ENCODE data around the gene ARHGEF12.

Gene ARHGEF12, protein sequence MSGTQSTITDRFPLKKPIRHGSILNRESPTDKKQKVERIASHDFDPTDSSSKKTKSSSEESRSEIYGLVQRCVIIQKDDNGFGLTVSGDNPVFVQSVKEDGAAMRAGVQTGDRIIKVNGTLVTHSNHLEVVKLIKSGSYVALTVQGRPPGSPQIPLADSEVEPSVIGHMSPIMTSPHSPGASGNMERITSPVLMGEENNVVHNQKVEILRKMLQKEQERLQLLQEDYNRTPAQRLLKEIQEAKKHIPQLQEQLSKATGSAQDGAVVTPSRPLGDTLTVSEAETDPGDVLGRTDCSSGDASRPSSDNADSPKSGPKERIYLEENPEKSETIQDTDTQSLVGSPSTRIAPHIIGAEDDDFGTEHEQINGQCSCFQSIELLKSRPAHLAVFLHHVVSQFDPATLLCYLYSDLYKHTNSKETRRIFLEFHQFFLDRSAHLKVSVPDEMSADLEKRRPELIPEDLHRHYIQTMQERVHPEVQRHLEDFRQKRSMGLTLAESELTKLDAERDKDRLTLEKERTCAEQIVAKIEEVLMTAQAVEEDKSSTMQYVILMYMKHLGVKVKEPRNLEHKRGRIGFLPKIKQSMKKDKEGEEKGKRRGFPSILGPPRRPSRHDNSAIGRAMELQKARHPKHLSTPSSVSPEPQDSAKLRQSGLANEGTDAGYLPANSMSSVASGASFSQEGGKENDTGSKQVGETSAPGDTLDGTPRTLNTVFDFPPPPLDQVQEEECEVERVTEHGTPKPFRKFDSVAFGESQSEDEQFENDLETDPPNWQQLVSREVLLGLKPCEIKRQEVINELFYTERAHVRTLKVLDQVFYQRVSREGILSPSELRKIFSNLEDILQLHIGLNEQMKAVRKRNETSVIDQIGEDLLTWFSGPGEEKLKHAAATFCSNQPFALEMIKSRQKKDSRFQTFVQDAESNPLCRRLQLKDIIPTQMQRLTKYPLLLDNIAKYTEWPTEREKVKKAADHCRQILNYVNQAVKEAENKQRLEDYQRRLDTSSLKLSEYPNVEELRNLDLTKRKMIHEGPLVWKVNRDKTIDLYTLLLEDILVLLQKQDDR (N-terminal part only)

DNA sequence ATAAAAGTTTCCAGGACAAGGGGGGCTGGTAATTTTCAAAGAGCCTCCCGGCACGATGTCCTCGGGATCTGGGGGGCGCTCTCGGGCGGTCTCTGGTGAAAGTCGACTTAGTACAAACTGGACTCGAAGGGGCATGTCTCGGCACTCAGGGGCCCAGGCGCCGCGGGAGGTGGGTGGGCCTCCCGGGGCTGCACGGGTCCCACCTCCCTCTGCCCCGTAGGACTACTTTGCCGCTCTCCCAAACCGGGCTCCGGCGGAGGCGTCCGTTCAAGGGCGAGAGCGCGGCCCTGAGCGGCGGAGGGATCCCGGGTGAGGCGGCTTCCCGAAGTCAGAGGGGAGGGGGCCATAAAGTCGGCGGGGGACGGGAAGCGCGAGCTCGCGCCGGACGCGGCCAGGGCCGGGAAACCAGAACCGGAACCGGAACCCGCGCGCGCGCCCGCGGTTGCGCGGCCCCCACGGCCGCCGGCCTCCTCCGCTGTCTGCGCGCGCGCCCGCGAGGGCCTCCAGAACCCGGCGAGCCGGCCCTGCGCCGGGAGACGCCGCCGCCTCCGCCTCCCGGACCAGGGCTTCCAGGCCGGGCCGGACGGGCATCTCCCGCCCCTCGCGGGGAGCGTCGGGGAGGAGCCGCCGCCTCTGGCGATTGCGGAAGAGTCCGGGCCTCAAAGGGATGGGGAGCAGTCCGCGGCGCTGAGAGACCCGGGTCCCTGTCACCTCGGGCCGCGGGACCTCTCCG, at the start of gene ARHGEF12:
TSS of gene ARHGEF12 (plus strand) at position 506 of the 733 bp plus-strand sequence. CDS start 831 bp downstream, outside the sequence.
- DNase-seq, result peak; percentile 99

DNA sequence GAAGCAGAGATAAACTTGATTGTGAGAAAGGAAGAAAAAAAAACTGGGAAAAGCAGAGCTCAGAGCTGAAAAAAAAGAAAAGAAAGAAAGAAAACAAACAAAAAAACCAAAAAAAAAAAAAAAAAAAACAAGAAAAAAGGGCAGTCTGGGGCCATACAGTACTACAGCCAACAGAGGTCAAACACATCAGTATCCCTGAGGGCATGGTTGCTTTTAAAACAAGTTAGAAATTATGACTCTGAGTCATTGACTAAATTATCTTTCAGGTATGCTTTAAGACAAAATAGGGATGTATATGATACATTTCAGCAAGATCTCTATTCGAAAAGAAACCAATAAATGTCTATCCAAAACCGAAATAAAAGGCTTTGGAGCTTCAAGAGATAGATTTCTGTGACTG, 48.2 kb upstream of the ARHGEF12 start:
- DNase-seq, result no peak

DNA sequence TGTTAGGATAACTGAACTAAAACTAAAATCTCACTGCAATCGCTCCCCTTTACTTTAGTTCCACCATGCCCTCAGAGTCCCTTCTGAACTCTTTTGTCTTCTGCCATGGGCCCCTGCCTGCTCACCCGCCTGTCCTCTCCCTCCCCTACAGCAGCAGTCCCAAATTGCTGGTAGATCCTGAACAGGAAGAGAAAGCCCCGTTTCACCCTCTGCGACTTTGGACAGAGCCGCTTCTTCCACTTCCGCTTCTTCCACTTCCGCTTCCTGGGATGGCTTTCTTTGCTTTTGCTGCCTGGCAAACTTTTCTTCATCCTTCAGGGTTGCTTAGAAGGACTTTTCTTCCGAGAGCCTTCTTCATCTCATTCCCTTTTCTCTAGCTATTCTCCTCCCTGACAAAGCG, 46.8 kb upstream of the ARHGEF12 start:
- no peak for DNase-seq

DNA sequence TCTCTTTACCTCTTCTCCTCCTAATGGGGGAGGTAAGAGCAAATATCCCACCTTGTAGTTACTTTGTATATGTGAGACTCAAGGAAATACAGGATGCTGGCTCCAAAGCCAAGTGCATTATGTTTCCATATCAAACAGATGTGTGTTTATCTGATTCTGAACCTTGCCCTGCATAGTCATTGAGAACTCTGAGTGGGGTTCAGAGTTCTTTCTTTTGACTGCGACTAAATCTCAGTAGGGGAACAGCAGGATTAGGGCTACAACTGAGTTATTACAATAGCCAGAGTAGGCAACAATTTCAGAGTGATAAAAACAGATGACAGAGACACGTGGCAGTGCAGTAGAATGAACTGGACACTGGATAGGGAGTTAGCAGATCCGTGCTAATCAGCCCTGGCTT, 45.3 kb upstream of the ARHGEF12 start:
- no peak for DNase-seq

DNA sequence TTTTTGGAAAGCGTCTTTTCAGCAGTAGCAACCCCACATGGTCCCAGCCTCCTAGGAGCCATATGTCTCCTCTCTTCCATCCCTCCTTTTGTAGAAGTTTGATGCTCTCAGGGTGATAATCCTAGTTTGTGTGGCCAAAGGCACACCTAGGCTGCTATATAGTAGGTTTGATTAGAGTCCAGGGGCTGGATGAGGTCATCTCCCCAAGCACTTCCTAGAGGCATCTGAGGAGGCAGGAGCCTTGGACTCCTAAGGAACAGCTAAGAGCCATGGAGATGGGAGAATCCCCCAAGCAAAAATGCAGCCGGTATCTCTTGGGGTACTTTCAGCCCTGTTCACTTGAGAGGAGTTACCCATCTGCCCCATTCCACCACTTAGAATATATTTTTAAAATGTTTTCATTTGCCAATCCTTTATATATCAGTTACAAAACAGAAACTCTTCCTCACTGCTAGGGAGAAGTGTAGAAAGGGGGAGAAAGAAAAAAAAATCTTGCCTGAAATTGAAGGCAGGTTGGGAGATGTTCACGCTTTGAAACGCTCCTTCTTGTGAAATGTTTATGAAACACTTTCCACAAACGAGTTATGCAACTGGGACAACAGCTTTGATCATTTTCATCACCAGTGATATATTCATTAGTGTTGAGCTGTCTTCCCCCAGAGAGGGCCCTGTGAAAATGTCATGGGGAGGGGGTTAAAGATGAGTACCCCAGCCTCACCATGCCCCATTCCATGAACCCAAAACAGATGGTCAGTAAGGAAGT, 43.0 kb upstream of the ARHGEF12 start:
- no peak for DNase-seq

DNA sequence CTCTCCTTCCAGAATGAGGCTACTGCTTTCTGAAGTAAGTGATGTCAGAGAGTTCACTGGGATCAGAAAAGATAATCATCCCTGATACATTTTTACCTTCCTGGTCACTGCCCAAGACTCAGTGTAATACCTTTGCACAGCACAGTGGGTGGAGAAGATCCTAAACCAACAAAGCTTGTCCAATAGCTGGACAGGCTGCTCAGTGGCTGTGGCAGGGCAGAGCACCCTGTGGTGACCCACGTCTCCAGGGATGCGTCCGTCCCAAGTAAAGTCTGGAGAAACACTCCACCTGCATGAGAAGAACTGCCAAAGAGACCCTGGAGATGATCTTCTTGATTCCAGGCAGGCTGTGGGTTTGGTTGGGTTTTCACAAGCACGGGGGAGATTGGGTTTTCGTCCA, 42.1 kb upstream of the ARHGEF12 start:
- no peak for DNase-seq

DNA sequence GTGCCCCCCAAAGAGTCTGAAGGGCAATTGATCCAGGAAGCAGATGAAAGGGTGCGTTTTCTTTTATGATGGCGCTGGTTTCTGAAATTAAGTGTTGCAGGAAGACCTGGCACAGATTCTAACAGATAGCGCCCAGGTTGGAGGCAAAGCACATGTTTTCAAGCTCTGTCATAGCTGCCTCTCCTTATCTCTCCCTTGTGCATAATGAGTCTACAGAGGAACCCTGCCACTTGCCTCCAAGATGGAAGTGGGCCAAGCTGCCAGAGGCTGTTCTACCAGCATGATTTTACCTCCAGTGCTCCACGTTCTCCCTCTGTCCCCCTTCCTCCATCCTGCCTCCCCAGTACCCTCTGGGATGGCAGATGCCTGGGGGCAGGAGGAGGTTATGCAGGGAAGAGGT, 41.1 kb upstream of the ARHGEF12 start:
- DNase-seq, result no peak

DNA sequence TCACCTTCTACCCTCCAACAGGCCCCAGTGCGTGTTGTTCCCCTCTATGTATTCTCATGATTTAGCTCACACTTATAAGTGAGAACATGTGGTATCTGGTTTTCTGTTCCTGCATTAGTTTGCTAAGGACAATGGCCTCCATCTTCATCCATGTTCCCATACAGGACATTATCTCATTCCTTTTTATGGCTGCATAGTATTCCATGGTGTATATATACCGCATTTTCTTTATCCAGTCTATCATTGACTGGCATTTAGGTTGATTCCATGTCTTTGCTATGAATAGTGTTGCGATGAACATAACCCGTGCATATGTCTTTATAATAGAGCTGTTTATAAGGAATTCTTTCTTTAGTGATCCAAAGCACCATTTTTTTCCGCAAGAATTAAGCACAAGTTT, 39.7 kb upstream of the ARHGEF12 start:
- no peak for DNase-seq

DNA sequence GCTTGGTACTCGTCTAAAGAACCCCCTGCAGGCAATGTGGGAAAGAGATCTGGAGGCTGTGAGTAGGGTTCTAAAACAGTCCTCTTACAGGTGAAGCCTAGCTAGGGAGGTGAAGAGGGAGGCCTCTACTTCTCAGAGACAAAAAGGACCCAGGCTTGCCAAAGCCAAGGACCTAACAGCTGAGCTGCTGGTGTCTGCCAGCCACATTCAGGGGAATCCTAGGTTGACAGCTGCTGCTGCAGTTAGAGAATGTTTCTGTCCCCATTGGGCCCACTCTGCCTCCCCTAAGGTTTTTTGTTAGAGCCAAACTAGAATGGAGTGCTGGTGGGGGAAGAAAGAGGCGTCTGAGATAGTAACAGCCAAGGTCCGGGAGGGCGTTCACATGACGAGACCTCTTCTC, 37.8 kb upstream of the ARHGEF12 start:
- no peak for DNase-seq

DNA sequence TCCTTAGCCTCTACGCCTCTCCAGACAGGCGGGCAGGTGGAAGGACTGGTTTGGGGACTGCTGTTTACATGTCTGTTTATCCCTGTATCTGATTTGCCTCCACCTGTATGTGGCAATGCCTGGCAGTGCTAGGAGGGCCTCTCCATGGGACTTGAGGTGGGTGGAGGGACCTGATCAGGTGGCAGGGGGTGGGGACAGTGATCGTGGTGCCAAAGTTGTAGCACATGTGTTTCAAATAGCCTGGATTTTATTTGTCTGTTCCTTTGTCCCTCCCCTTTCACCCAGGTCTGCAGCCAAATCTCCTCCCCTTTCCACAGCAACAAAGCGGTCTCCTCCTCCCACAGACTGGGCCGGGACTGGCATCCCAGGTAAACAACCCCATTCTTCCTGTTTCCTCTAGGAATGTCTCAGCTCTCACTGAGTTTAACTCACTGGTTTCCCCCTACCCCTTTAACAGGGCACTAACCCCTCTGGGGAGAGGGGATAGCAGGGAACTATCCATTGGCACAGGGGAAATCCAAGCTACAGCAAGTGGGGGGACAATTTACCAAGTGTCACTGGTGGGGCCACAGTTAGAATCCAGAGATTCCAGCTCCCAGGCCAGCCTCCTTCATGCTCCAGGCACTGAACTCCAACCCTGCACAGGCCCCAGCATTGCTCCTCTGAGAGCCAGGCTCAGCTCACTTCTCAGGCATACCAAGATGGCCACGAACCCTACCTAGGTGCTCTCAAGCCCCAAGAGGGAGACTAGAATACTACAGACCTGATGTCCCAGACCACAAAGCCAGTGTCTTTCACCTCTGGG, 34.0 kb upstream of the ARHGEF12 start:
- DNase-seq, result no peak

DNA sequence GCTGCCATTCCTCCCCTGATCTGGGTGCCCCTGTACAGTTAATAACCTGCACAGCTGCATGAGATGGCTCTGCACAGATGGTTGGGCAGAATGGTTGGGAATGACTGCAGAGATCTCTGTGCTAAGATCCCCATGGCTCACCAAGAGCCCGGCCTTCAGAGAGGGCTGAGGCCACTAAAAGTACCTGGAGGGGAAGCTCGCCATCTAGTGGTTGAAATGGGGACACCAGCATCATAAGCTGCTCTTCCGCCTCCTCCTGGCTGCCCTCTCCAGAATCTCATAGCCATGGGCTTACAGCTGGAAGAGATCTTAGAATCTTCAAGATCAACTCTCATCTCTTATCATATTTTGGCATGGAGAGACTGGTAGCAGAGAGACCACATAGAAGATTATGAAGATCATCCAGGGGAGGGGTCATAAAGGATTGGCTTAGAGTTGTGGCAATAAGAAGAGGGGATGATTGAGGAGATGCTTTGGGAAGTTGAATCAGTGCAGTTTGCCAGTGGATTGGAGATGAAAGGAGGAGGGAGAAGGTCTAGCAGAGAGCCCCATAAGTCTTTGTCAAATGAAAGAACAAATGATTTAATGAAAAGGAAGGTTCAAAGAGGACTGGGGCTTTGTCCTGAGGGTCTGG, 33.1 kb upstream of the ARHGEF12 start:
- DNase-seq, result peak; percentile 58

DNA sequence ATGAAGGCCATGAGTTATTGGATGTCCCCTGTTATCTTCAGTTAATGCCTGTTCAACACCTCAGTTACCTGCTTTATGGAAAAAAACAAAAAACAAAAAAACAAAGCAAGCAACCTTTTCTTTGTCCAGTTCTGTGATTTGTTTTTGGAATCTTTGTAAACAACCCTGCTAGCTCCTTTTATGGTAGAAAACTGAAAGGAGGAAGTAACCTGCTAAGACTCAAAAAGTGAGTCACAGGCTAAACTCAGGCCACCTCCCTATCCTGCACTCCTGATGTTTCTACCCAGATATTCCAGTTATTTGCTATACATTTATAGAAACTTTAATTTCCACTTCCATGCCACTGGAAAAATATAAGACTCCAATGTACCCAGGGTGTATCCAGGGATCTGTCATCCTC, 31.7 kb upstream of the ARHGEF12 start:
- peak; percentile 35 for DNase-seq

DNA sequence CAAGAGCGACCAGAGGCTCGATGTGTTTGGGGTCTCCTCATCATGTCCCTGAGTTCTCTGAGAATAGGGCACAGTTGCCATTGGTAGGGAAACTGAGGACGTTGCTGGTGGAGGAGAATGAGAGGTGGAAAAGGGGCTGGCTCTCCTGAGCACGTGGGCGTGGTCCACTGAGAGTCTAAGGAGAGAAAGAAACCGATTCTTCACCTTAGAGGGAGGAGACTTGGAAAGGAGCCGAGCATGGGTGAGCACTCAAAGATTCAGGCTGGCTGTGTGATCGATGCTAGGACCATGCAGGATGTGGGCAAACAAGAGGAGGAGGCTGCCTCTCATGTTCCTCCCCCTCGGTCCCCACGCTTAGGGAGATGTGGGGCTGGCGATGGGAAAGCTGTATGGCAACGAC, 30.9 kb upstream of the ARHGEF12 start:
- no peak for DNase-seq

DNA sequence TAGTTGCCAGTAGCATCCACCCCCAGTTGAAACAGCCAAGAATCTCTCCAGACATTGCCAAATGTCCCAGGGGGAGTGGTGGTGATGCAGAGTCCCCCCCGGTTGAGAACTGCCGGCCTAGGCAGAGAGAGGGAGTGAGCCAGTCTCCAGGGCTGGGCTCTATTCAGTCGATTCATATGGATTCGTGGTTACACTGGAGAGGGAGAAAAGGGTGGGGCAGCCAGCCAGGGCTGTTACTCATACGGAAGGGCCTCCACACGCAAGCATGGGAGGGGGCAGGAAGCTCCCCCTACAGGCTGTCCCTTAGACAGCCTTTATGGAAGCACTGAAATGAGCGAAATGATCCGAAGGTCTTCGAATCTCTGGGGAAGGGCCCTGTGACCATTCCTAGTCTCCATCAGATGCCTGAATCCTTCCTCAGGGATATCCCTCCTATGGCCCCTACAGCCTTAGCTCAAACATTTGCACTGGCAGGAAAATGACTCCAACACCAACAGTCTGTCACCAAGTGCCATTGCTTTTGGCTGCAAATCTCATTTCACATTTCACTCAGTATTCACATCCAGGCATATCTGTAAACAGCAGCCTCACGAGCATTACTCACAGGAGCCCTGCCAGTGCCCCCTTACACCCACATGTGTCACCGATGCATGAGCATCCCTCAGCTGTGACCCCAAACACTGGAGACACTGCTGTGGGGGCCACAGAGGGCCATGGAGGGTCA, 29.5 kb upstream of the ARHGEF12 start:
- DNase-seq, result peak; percentile 93

DNA sequence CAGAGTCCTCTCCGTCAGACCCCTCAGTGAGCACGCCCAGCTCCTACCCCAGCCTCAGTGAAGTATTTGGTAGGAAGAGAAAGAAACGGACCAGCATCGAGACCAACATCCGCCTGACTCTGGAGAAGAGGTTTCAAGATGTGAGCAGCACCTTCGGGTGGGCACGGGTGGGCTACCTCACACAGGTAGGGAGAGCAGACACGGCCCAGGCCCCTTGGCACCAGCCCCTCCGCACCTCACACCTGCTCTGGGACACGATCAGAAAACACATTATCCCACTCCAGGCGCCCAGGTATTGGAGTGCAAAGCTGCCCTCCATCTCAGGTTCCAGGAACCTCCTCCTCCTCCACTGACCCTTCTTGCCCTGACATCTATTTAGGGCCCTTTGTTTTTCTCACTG, 28.7 kb upstream of the ARHGEF12 start:
- no peak for DNase-seq

DNA sequence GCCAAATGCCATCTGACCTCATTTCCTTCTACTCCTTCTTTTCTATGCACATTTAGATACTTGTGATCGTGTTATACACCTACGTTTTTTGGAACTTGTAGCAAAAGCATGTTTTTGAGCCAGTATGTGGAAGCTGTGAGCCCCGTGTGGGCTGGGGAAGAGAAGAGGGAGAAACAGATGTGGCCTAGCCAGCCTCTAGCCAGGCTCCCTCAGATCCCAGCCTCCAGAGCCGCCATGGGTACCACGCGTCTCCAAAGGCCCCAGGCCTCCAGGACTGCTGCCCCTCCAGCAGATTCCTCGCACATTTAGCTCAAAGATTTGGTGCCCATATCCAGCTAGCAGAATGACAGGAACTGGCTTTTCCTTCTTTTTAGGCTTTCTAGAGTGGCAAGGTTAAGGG, 28.1 kb upstream of the ARHGEF12 start:
- no peak for DNase-seq

DNA sequence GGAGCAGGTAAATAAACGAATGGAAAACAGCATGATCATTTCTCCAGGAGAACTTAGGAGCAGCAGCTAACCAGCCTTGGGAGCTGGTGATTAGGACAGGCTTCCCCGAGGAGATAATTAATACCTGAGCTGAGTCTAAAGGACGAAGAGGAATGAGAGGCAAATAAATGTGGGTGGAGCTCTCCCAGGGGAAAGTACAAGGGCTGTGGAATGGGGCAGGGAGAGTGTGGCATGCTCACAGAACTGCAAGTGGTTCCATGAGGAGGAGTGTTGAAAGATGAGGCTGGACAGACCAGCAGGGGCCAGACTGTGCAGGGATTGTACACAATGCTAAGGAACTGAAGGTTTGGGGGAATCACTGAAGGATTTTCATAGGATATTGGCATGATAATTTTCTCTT, 25.3 kb upstream of the ARHGEF12 start:
- no peak for DNase-seq

DNA sequence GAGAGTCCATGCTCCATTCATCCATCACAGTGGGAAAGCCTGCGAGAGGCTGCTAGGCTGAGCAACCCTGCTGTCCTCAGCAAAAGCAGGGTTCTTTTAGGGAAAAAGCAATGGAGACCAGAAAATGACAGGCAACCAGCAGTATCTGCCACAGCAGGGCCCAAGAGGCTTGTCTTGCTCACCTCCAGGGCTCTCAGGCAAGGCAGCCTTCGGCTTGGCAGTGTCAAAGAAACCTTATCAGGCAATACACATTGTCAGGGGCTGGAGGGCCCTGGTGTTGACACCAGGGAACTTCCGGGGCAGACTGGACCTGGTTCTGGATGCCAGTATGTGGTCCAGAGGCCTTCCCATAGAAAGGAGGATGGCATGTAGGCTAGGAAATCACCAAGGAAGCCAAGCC, 21.4 kb upstream of the ARHGEF12 start:
- DNase-seq, result no peak

DNA sequence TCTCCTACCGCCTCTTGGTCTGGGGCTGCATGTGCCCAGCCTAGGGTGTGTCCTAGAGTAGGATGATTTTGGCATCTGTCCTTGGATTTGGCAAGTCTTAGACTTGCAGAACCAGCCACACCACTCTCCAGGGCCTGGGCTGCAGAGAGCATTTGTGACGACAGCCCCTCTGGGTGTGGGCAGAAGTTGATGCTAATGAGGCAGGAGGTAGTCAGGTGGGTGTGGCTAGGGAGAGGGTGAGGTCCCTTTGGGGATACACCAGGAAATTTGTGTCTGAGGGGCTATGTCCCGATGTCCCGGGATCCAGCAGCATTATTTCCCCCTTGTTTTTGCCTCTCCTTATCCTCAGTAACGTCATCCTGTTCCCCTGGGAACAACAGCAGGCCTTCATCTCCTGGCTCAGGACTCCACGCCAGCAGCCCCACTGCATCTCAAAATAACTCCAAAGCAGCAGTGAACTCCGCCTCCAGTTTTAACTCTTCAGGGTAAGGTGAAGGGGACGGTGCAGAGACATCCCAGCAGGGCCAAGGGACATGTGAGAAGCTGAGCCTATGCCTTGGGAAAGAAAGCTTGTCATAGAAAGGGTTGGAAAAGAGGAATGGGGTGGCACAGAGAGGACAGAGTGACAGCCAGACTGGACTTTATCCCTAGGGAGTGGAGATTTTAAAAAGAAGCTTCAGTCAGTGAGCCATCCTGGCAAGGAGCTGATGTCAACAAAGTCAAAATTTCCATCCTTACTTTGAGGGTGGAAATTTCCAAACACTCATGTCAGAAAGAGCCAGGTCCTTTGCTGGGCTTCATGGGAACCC, 19.1 kb upstream of the ARHGEF12 start:
- DNase-seq, result peak; percentile 53

Data from fibroblast of skin of right quadriceps (primary cell).